Astrocyte (in vitro differentiated cells and primary cell): Measurements from ENCODE around the gene S100B.

Source experiments
- EZH2 ChIP-seq: IDR thresholded peaks from 2 replicates; pipeline ENCODE4 v1.6.1; 2012; ENCODE audit warnings: mild to moderate bottlenecking, low read length, inconsistent platforms; ENCODE audit not compliant: insufficient read depth
- TF ChIP-seq, protein P1 (sequence below): IDR thresholded peaks from 2 replicates; pipeline ENCODE4 v1.5.1; 2011; ENCODE audit warnings: low read depth, mild to moderate bottlenecking, inconsistent platforms, low read length, moderate library complexity; ENCODE audit not compliant: insufficient read depth

DNA sequence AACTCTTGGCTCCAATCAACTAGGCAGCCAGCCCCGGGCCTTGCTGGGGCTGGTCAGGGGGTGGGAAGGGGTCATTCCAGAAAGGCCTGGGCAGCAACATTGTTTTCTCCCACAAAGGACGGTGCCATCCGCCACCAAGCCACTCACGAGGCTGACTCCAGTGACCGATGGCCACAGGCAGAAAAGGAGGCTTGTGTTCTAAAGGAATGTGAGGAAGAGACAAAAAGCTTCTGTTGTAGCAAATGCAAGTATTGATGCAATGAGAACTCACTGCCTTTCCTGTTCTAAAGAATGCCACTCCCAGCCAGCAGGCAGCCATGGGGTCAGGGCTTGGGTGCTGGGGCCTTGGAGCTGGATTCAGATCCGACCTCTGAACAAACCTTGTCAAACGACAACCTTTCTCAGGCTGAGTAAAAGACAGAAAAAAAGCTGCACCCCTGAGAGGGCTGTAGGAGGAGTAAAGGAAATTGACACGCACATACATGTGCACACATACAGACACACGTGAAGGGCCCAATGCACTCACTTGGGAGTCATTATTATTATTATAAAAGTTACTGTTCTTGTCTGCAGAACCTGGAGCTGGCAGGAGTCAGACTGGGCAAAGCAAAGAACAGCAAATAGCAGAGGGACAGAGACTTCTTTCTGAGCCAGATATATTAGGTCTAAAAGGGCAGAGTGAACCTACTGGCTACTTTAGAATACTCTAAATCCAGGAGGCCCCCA lies 16.7 kb upstream of the S100B start:
- TF ChIP-seq, protein P1, sequence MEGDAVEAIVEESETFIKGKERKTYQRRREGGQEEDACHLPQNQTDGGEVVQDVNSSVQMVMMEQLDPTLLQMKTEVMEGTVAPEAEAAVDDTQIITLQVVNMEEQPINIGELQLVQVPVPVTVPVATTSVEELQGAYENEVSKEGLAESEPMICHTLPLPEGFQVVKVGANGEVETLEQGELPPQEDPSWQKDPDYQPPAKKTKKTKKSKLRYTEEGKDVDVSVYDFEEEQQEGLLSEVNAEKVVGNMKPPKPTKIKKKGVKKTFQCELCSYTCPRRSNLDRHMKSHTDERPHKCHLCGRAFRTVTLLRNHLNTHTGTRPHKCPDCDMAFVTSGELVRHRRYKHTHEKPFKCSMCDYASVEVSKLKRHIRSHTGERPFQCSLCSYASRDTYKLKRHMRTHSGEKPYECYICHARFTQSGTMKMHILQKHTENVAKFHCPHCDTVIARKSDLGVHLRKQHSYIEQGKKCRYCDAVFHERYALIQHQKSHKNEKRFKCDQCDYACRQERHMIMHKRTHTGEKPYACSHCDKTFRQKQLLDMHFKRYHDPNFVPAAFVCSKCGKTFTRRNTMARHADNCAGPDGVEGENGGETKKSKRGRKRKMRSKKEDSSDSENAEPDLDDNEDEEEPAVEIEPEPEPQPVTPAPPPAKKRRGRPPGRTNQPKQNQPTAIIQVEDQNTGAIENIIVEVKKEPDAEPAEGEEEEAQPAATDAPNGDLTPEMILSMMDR: no peak
- TF ChIP-seq EZH2: no peak
